GM18858 (cell line): ENCODE measurements around the gene ARHGAP26.

Experiments used
- ATAC-seq: cut with Tn5 transposase; IDR thresholded peaks from one replicate; pipeline ENCODE4 v1.9.1; 2021; ENCODE audit not compliant: unreplicated experiment

ARHGAP26 gene

GRCh38 chr5:142769793-142770649 is at the start of gene ARHGAP26:
Gene ARHGAP26, plus strand, starts transcription at chr5:142770377. Its CDS starts 385 bp downstream, at chr5:142770762.
- ATAC-seq = peak; percentile 94

GRCh38 chr5:142720641-142721271 is 49.4 kb upstream of the ARHGAP26 start:
- ATAC-seq = no peak

- no peak for ATAC-seq
Measured at GRCh38 chr5:142722146-142722545, 48.0 kb upstream of the ARHGAP26 start.

- no peak for ATAC-seq
Measured at GRCh38 chr5:142722896-142723295, 47.3 kb upstream of the ARHGAP26 start.

- ATAC-seq = no peak
Measured at GRCh38 chr5:142724821-142725220, 45.4 kb upstream of the ARHGAP26 start.

- no peak for ATAC-seq
Measured at GRCh38 chr5:142725231-142726187, 44.7 kb upstream of the ARHGAP26 start.

GRCh38 chr5:142726188-142726731 is 43.9 kb upstream of the ARHGAP26 start:
- ATAC-seq = peak; percentile 51

GRCh38 chr5:142727735-142728047 is 42.5 kb upstream of the ARHGAP26 start:
- no peak for ATAC-seq

- no peak for ATAC-seq
Measured at GRCh38 chr5:142735323-142736246, 34.6 kb upstream of the ARHGAP26 start.

GRCh38 chr5:142736247-142736632 is 33.9 kb upstream of the ARHGAP26 start:
- no peak for ATAC-seq

- ATAC-seq = no peak
Measured at GRCh38 chr5:142737179-142737578, 33.0 kb upstream of the ARHGAP26 start.

- ATAC-seq = no peak
Measured at GRCh38 chr5:142740474-142741242, 29.5 kb upstream of the ARHGAP26 start.

- ATAC-seq = no peak
Measured at GRCh38 chr5:142743592-142744441, 26.4 kb upstream of the ARHGAP26 start.

- no peak for ATAC-seq
Measured at GRCh38 chr5:142745268-142745667, 24.9 kb upstream of the ARHGAP26 start.

GRCh38 chr5:142746532-142747433 is 23.4 kb upstream of the ARHGAP26 start:
- no peak for ATAC-seq

- ATAC-seq = no peak
Measured at GRCh38 chr5:142748132-142748531, 22.0 kb upstream of the ARHGAP26 start.

GRCh38 chr5:142748568-142749249 is 21.5 kb upstream of the ARHGAP26 start:
- no peak for ATAC-seq
